ENCODE measurements around the gene UQCC2.
A peak's percentile ranks its signal among the peaks of the same experiment; 100 is the strongest.

The UQCC2 gene

DNA sequence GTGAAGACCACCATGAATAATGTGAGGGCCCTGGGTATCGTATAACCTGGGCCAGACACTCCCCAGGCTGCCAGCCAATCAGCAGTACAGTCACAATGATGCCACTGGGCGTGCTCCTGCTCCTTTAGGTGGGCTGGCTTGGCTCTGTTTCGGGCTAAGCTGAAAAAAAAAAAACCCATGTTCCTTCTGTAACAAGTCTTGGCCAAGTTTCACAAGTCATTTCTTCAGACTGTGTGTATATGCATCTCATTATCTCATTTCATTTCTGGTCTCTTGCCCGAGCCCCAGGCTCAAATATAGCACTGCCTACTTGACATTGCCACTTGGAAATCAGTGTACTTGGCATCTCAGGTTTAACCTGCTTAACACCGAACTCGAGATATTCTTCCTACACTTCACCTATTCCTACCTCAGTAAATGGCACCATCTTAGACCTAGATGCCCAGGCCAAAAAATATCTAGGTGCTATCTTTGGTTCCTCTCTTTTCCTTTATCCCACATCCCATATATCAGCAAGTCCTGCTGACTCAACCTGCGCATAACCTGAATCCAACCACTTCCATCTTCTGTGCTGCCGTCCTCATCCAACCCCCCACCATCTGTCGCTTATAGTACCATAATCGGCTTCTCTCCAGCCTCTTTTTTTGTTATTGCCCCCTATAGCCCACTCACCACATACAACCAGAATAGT lies 1.8 kb downstream of the UQCC2 start:
- peaks cover 45% of the 10 kb centered on the region for H3K4me1 Mint-ChIP-seq (ENCODE audit: low read depth)
- no peak overlapping the region for H3K27ac Mint-ChIP-seq
- peak overlapping the region; percentile 92 for H3K4me3 Mint-ChIP-seq
- no peaks in the 10 kb centered on the region for H3K27me3 Mint-ChIP-seq
- H3K9me3 Mint-ChIP-seq, result no peaks in the 10 kb centered on the region
- peaks cover 41% of the 10 kb centered on the region for H3K36me3 Mint-ChIP-seq (ENCODE audit: low read depth)

- Mint-ChIP-seq H3K27me3 (no peaks in the 10 kb centered on the region), H3K27ac (no peak overlapping the region), H3K9me3 (no peaks in the 10 kb centered on the region), H3K4me1 (ENCODE audit: low read depth) (peaks cover 45% of the 10 kb centered on the region), H3K36me3 (ENCODE audit: low read depth) (peaks cover 42% of the 10 kb centered on the region), H3K4me3 (no peak overlapping the region)
Measured at GRCh38 chr6:33708516-33709204, 2.8 kb downstream of the UQCC2 start.

DNA sequence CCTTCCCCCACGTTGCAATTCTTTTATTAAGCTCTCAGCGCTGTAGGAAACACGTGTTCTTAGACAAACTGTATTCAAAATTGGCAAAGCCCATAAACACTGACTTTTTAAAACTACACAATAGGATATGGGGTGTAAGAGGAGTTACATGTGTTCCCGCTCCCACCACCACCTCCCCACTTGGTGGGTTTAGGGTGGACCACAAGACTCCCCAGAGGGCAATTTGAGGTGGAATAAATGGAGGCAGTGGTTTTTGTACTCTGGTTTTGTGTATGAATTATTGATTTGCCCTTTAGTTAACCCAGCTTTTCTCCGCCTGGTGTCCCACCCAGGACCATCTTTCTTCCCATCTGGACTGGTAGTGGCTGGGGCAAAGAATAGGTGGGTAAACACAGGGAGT lies 3.7 kb downstream of the UQCC2 start:
- Mint-ChIP-seq H3K27me3 (no peaks in the 10 kb centered on the region), H3K9me3 (no peaks in the 10 kb centered on the region), H3K4me3 (no peak overlapping the region), H3K27ac (no peak overlapping the region), H3K4me1 (ENCODE audit: low read depth) (peaks cover 45% of the 10 kb centered on the region), H3K36me3 (ENCODE audit: low read depth) (peaks cover 46% of the 10 kb centered on the region)

DNA sequence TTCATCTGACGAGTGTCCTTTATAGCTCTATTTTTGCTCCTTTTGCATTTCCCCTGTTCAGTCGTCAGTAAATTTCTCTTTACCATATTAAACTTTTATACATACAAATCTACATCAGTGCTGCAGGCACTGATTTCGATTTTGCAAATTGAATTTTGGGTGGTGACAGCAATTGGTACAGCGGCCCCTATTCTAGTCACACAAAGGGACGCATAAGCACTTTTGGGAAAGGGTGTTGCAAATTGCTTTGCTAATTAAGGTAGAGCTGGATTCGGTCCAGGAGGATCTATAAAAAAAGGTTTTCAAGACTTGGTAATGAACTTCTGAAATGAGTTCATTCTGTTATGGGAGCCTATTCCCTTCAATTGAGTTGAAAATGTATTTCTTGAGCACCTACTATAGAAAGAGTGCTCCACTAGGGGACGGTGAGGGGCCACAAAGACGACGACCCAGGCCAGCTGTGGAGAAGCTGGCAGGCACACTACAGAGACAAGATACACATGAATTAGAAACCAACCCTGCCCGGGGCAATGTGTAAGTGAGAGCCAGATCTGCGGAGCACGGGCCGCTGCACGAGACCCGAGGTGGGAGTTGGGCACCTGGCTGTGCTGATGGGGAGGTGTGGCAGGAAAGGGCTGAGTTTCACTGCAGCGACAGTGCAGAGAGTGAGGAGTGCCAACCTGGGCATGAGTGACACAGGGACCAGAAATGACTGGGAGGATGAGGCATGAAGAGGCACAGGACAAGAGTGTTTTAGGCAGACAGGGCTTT lies 5.4 kb downstream of the UQCC2 start:
- peaks cover 56% of the 10 kb centered on the region for H3K36me3 Mint-ChIP-seq (ENCODE audit: low read depth)
- H3K4me1 Mint-ChIP-seq (ENCODE audit: low read depth), result peaks cover 41% of the 10 kb centered on the region
- H3K27ac Mint-ChIP-seq, result no peak overlapping the region
- no peaks in the 10 kb centered on the region for H3K9me3 Mint-ChIP-seq
- no peaks in the 10 kb centered on the region for H3K27me3 Mint-ChIP-seq
- no peak overlapping the region for H3K4me3 Mint-ChIP-seq

DNA sequence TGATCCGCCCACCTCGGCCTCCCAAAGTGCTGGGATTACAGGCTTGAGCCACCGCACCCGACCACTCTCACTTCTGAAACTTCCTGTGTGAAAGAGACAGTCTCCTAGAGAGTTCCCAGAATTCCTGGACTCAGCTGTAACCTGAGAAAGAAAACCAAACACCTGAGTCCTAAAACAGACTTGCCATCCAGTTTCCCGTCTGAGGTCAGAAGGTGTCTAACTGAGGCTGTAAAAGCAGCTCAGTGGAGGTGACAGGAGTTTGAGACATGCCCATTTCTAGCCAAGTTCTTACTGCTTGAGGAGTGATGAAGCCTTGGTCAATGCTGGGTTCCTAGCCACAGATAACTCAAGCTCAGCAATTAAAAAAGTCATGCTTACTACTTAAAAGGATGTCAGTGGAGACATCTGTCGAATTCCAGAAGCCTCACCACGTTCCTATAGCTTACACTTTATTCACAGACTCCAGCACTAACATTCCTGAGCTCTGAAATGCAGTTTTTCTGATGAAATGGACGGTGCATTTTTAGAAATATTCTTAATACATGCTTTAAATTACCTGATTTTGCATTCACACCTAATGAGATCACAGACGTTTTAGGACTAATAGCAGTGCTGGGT lies 6.1 kb downstream of the UQCC2 start:
- Mint-ChIP-seq H3K4me1 (ENCODE audit: low read depth) (peaks cover 35% of the 10 kb centered on the region), H3K27me3 (no peaks in the 10 kb centered on the region), H3K36me3 (ENCODE audit: low read depth) (peaks cover 53% of the 10 kb centered on the region), H3K9me3 (no peaks in the 10 kb centered on the region), H3K27ac (no peak overlapping the region), H3K4me3 (no peak overlapping the region)

DNA sequence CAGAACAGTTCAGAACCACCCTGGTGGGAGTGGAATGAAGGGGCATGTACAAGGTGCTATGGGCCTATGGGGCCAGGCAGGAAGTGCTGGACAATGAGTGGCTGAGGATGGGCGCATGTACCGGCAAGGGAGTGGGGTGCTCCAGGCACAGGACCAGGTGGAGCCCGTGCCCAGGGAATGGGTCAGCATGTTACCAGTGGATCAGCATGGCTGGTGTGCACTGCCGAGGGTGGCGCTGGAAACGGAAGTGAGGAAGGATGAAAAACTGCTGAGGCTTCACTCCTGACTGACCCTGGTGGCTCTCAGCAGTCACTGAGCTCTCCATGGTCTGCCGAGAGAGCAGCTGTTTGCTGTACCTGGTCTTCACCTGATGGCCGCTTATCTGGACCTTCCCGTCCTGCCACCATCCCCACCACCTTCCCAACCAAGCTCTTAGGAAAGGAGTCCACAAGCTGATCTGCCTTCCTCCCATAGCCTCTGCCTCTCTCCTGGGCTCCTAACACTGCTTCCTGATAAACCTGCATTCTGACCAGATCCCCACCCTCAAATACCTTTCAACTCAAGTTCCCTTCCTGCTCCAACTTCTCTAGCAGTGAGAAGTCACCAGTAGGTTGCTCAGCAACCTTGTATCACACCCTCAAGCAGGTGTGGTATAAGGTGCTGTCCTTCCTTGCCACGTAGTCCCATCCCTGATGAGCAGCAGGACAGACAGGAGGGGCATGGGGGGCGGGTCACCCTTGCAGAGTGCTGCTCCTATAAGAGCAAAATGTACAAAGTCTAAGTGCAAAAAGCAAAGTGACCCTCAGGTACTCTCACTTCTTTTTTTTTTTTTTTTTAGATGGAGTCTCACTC lies 7.1 kb downstream of the UQCC2 start:
- H3K36me3 Mint-ChIP-seq (ENCODE audit: low read depth), result peaks cover 51% of the 10 kb centered on the region
- H3K27me3 Mint-ChIP-seq, result no peaks in the 10 kb centered on the region
- H3K4me1 Mint-ChIP-seq (ENCODE audit: low read depth), result peaks cover 34% of the 10 kb centered on the region
- no peak overlapping the region for H3K4me3 Mint-ChIP-seq
- H3K27ac Mint-ChIP-seq, result no peak overlapping the region
- H3K9me3 Mint-ChIP-seq, result no peaks in the 10 kb centered on the region

DNA sequence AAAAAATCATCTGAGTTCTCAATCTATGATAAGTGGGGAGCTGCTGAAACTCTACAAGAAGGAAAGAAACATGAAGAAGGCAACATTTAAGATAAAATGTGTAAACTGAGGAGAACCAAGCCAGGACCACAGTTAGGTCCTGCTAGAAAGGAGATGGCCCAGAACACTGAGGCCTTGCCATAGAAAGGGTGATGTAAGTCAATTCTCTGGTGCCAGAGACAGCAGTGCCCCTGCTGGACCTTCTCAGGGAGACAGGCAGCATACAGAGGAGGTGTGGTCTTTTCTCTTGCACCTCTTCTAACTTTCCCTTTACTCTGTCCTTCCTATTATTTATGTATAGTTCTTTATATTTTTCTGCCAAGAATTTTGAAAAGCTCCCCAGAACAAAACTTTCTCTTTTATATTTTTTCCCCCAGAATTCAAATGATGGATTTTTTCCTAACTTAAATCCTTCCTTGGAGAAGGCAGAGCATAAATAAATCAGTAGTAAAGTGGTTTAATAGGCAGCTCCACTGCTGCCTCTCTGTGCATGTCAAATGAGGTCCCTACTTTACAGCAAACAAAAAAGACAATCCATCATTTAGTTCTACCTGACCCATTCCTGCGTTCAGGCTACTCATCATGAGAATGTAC lies 9.0 kb downstream of the UQCC2 start:
- H3K9me3 Mint-ChIP-seq, result no peaks in the 10 kb centered on the region
- H3K4me3 Mint-ChIP-seq, result no peak overlapping the region
- H3K36me3 Mint-ChIP-seq (ENCODE audit: low read depth), result peaks cover 48% of the 10 kb centered on the region
- no peaks in the 10 kb centered on the region for H3K27me3 Mint-ChIP-seq
- peak overlapping the region; percentile 38 for H3K27ac Mint-ChIP-seq
- H3K4me1 Mint-ChIP-seq (ENCODE audit: low read depth), result peaks cover 31% of the 10 kb centered on the region

- peaks cover 50% of the 10 kb centered on the region for H3K4me1 Mint-ChIP-seq (ENCODE audit: low read depth)
- no peaks in the 10 kb centered on the region for H3K9me3 Mint-ChIP-seq
- H3K36me3 Mint-ChIP-seq (ENCODE audit: low read depth), result peaks cover 56% of the 10 kb centered on the region
- no peaks in the 10 kb centered on the region for H3K27me3 Mint-ChIP-seq
- no peak overlapping the region for H3K4me3 Mint-ChIP-seq
- peak overlapping the region; percentile 21 for H3K27ac Mint-ChIP-seq
Measured at GRCh38 chr6:33700391-33701050, 11.0 kb downstream of the UQCC2 start.

GRCh38 chr6:33699739-33700138 lies 11.8 kb downstream of the UQCC2 start:
- H3K27ac Mint-ChIP-seq, result no peak overlapping the region
- no peaks in the 10 kb centered on the region for H3K27me3 Mint-ChIP-seq
- H3K4me3 Mint-ChIP-seq, result no peak overlapping the region
- peaks cover 62% of the 10 kb centered on the region for H3K36me3 Mint-ChIP-seq (ENCODE audit: low read depth)
- H3K4me1 Mint-ChIP-seq (ENCODE audit: low read depth), result peaks cover 58% of the 10 kb centered on the region
- no peaks in the 10 kb centered on the region for H3K9me3 Mint-ChIP-seq

- Mint-ChIP-seq H3K4me1 (ENCODE audit: low read depth) (peaks cover 64% of the 10 kb centered on the region), H3K27ac (no peak overlapping the region), H3K36me3 (ENCODE audit: low read depth) (peaks cover 66% of the 10 kb centered on the region)
Measured at GRCh38 chr6:33699131-33699530, 12.4 kb downstream of the UQCC2 start.

DNA sequence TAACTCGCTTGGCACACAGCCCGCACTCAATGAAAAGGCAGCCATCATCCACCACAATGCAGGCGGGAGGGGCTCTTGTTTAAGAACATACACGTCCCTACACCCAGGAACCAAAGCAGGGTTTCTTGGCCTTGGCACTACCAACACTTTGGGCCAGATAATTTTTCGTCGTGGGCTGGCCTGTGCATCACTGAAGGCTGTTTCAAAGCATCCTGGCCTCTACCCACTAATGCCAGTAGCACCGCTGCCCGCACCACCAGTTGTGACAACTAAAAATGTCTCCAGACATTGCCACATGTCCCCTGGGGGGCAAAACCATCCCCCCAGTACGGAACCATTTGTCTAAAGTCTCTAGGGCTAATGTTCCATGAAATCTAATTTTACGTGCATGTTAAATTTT lies 13.0 kb downstream of the UQCC2 start:
- peaks cover 70% of the 10 kb centered on the region for H3K4me1 Mint-ChIP-seq (ENCODE audit: low read depth)
- no peak overlapping the region for H3K27ac Mint-ChIP-seq
- H3K9me3 Mint-ChIP-seq, result no peaks in the 10 kb centered on the region
- H3K36me3 Mint-ChIP-seq (ENCODE audit: low read depth), result peaks cover 68% of the 10 kb centered on the region
- H3K4me3 Mint-ChIP-seq, result no peak overlapping the region
- H3K27me3 Mint-ChIP-seq, result no peaks in the 10 kb centered on the region

More at GRCh38 chr6:33699131-33699530, 12.4 kb downstream of the UQCC2 start:
- Mint-ChIP-seq H3K27me3 (no peaks in the 10 kb centered on the region), H3K9me3 (no peaks in the 10 kb centered on the region), H3K4me3 (no peak overlapping the region)

GRCh38 chr6:33697845-33698244 lies 13.7 kb downstream of the UQCC2 start:
- Mint-ChIP-seq H3K9me3 (no peaks in the 10 kb centered on the region), H3K4me3 (no peak overlapping the region), H3K36me3 (ENCODE audit: low read depth) (peaks cover 72% of the 10 kb centered on the region), H3K27me3 (no peaks in the 10 kb centered on the region), H3K27ac (peak overlapping the region; percentile 86), H3K4me1 (ENCODE audit: low read depth) (peaks cover 77% of the 10 kb centered on the region)

Measured in stimulated activated naive CD8-positive, alpha-beta T cell treated with anti-CD3 and anti-CD28 coated beads, Interleukin-15, Interleukin-2, amounts not matched to agents 100 ng/mL and 50 ng/mL, for 24 hours (primary cell).